GM12878 (cell line): ENCODE data around the gene TP63. TPM values are rescaled to one million over a fixed set of nuclear protein-coding genes. Genes with fewer than 3 reads are reported as not detected.

Experiments used
- ATAC-seq: fragments of 200-7000 bp; cut with Tn5 transposase; 3 replicates; pipeline ENCODE4 v1.9.1; 2020; ENCODE audit warnings: mild to moderate bottlenecking, moderate library complexity
- BruUV-seq: library from RNA; stranded (reverse); fragments of 400-500 nt; replicated peaks from 2 replicates; lab custom pipeline; 2021; lab: Mats Ljungman, UMichigan
- CTCF ChIA-PET: fragments of 300-600 bp; sonication (Branson Sonifier 250); formaldehyde crosslinking; extraction: SDS; loops from one replicate; lab custom pipeline; 2021; ENCODE audit warnings: inconsistent platforms; lab: Yijun Ruan, JAX
- POLR2A ChIA-PET: fragments of 350-600 bp; formaldehyde crosslinking; extraction: SDS; loops from one replicate; lab custom pipeline; 2021; ENCODE audit warnings: inconsistent platforms; lab: Charles Lee
- RAD21 ChIA-PET: fragments of 300-600 bp; sonication (Branson Sonifier 250); formaldehyde crosslinking; loops from one replicate; lab custom pipeline; 2023; ENCODE audit warnings: antibody characterized with exemption; ENCODE audit not compliant: unreplicated experiment; lab: Charles Lee
- SMC1A ChIA-PET: fragments of 300-600 bp; sonication (Branson Sonifier 250); formaldehyde crosslinking; loops from one replicate; lab custom pipeline; 2023; ENCODE audit not compliant: unreplicated experiment, uncharacterized antibody; lab: Charles Lee
- DNase-seq: peaks from one replicate; pipeline ENCODE4 v3.0.0-alpha.2; 2011; ENCODE audit warnings: low read depth, low spot score
- FAIRE-seq: peaks from 3 replicates; lab custom pipeline; 2011; peaks lifted over from hg19 to GRCh38; lab: Jason Lieb, UNC
- H2AFZ ChIP-seq: 2 replicates; pipeline ENCODE4 v1.6.0; 2011; ENCODE audit warnings: low read depth, low read length, control low read depth; ENCODE audit not compliant: control insufficient read depth
- H3K27ac ChIP-seq: 2 replicates; pipeline ENCODE4 v1.5.1; 2011; ENCODE audit warnings: control low read depth; ENCODE audit not compliant: control insufficient read depth, insufficient read depth
- H3K27me3 ChIP-seq, 2 experiments: replicated peaks in 1 of 2; 2 replicates each; pipeline versions ENCODE4 v1.6.0 to v1.6.1; 2011; ENCODE audit warnings: low read length in 1 of 2; ENCODE audit not compliant: control insufficient read depth in 2 of 2, insufficient read depth in 2 of 2
- H3K36me3 ChIP-seq, 2 experiments: 2 replicates each; pipeline ENCODE4 v1.5.1; 2011; ENCODE audit warnings: low read length in 1 of 2; ENCODE audit not compliant: control insufficient read depth in 2 of 2, insufficient read depth in 2 of 2
- H3K4me1 ChIP-seq: 2 replicates; pipeline ENCODE4 v1.6.1; 2011; ENCODE audit warnings: mild to moderate bottlenecking, low read length, moderate library complexity, mixed read lengths; ENCODE audit not compliant: control insufficient read depth, insufficient read depth
- H3K4me2 ChIP-seq: 2 replicates; pipeline ENCODE4 v1.6.0; 2011; ENCODE audit warnings: control low read depth; ENCODE audit not compliant: control insufficient read depth, insufficient read depth
- H3K4me3 ChIP-seq: fragments of 200-600 bp; sonication (generic); 2 replicates; pipeline ENCODE4 v1.5.1; 2016
- H3K79me2 ChIP-seq: 2 replicates; pipeline ENCODE4 v1.6.0; 2011; ENCODE audit warnings: low read length; ENCODE audit not compliant: control insufficient read depth, insufficient read depth
- H3K9ac ChIP-seq: 2 replicates; pipeline ENCODE4 v1.8.0; 2011; ENCODE audit warnings: low read length, control low read depth, mixed read lengths; ENCODE audit not compliant: control insufficient read depth, insufficient read depth
- H3K9me3 ChIP-seq: replicated peaks from 3 replicates; pipeline ENCODE4 v1.5.1; 2011; ENCODE audit warnings: mild to moderate bottlenecking, low read length; ENCODE audit not compliant: control insufficient read depth, insufficient read depth
- H4K20me1 ChIP-seq: 2 replicates; pipeline ENCODE4 v1.6.0; 2011; ENCODE audit not compliant: control insufficient read depth, insufficient read depth
- CBX5 ChIP-seq: sonication (generic); IDR thresholded peaks from 2 replicates; pipeline ENCODE4 v1.6.1; 2016; ENCODE audit warnings: low read depth, moderate library complexity, mild to moderate bottlenecking, inconsistent platforms
- JUNB ChIP-seq: IDR thresholded peaks from 2 replicates; pipeline ENCODE4 v1.6.1; 2016; ENCODE audit warnings: antibody characterized with exemption, mild to moderate bottlenecking
- POU2F2 ChIP-seq: IDR thresholded peaks from 3 replicates; pipeline ENCODE4 v1.6.1; 2011; ENCODE audit warnings: low read depth, mild to moderate bottlenecking, low read length, borderline replicate concordance
- RB1 ChIP-seq: fragments of 450-650 bp; formaldehyde crosslinking; IDR thresholded peaks from 2 replicates; pipeline ENCODE4 v1.6.1; 2017; ENCODE audit warnings: mild to moderate bottlenecking, borderline replicate concordance
- RFX5 ChIP-seq: IDR thresholded peaks from 2 replicates; pipeline ENCODE4 v1.6.1; 2011; ENCODE audit warnings: low read depth, low read length, improper control_type of control experiment
- SIN3A ChIP-seq: IDR thresholded peaks from 2 replicates; pipeline ENCODE4 v1.6.1; 2012; ENCODE audit warnings: low read depth, low read length, improper control_type of control experiment
- SP1 ChIP-seq: IDR thresholded peaks from one replicate; pipeline ENCODE4 v1.6.1; 2011; ENCODE audit warnings: low read depth, low read length
- SREBF2 ChIP-seq: IDR thresholded peaks from 2 replicates; pipeline ENCODE4 v1.6.1; 2012; ENCODE audit warnings: mild to moderate bottlenecking, low read length
- SRF ChIP-seq, 2 experiments: IDR thresholded peaks; 2 replicates each; pipeline ENCODE4 v1.6.1; 2011; ENCODE audit warnings: low read depth in 2 of 2, low read length in 2 of 2, mild to moderate bottlenecking in 1 of 2, moderate library complexity in 1 of 2
- ZNF384 ChIP-seq: IDR thresholded peaks from 2 replicates; pipeline ENCODE4 v1.6.1; 2012; ENCODE audit warnings: low read depth, mild to moderate bottlenecking, low read length, improper control_type of control experiment, borderline replicate concordance
- ZSCAN29 ChIP-seq: fragments of 450-650 bp; IDR thresholded peaks from 2 replicates; pipeline ENCODE4 v1.6.1; 2017; ENCODE audit warnings: mild to moderate bottlenecking, moderate library complexity
- WGBS: methylation state at CpG from one replicate; pipeline ENCODE4 v1.1.6; 2016; ENCODE audit warnings: low lambda C conversion rate; ENCODE audit not compliant: insufficient replicate concordance, insufficient coverage; ENCODE audit errors: missing lambda C conversion rate; 5-methylcytosine and 5-hydroxymethylcytosine counted together
- in situ Hi-C: fragments of 300-500 bp; cut with MboI; formaldehyde crosslinking; loops from 9 replicates; pipeline ENCODE4 v1.14.3; 2018; ENCODE audit warnings: mixed read lengths
- intact Hi-C: fragments of 100-400 bp; cut with micrococcal nuclease; formaldehyde crosslinking; loops from one replicate; pipeline ENCODE4 v1.14.2; 2022; ENCODE audit not compliant: unreplicated experiment
- polyA plus RNA-seq, 11 experiments: library from polyadenylated mRNA; depleted of rRNA in 4 of 11; unstranded in 6 of 11; stranded (reverse) in 5 of 11; fragments of >200 nt; fragmentation: Nextera tagmentation in 4 of 11; fragmentation: Illumina TruSeq in 1 of 11; extraction: Ambion mirVana in 4 of 11; extraction: Trizol in 1 of 11; gene quantifications; 1 replicate in 1 of 11; 2 replicates in 10 of 11; pipeline versions ENCODE4 v1.2.1 to v1.2.3, GENCODE V29; 2011 to 2016; ENCODE audit warnings: inconsistent platforms in 2 of 11, missing spikeins in 2 of 11, low read depth in 1 of 11
- total RNA-seq, 4 experiments: library from RNA; depleted of rRNA in 3 of 4; stranded (reverse); fragments of >200 nt in 3 of 4; fragmentation: Illumina TruSeq in 1 of 4; extraction: Trizol in 1 of 4; gene quantifications; 2 replicates each; pipeline versions ENCODE4 v1.2.1 to v1.2.3, GENCODE V29; 2013 to 2021
- TF ChIP-seq, protein P1 (sequence below): IDR thresholded peaks from 2 replicates; pipeline ENCODE4 v1.6.1; 2012; ENCODE audit warnings: low read length, inconsistent platforms
- TF ChIP-seq, protein P2 (sequence below): fragments of 450-650 bp; formaldehyde crosslinking; IDR thresholded peaks from 2 replicates; pipeline ENCODE4 v1.4.0; 2020; ENCODE audit warnings: mild to moderate bottlenecking, moderate library complexity
- TF ChIP-seq, protein P3 (sequence below): fragments of 450-650 bp; IDR thresholded peaks from 2 replicates; pipeline ENCODE4 v1.6.1; 2018; ENCODE audit warnings: borderline replicate concordance, mild to moderate bottlenecking; ENCODE audit not compliant: partially characterized antibody

The TP63 gene
- total and polyA plus RNA-seq, 10 of the 15 experiments (the other 5 are each of a cell fraction or from before 2014, with no cell fraction given), result 1.4 to 10.8 (median 6.2) TPM

DNA sequence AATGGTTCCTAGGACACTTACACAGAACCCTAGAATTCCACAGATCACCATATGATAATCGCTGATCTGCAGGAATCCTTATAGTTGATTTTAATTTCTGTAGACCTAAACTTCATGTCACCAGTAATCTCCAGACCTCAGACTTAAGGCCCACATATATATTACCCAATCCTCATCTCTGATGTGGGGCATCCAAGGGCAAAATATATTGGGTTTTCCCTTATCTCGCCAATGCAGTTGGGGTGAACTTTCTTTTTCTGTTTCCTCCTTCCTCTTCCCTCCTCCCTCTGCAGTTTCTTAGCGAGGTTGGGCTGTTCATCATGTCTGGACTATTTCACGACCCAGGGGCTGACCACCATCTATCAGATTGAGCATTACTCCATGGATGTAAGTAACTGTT is 259.3 kb downstream of the TP63 start:
- in situ Hi-C loops (no loop called here), intact Hi-C loops (no loop called here)
- FAIRE-seq (no peak), DNase-seq (no peak), ATAC-seq (no peak)
- H3K4me2 ChIP-seq, result no peak overlapping the region
- H3K9me3 ChIP-seq, result no peaks in the 10 kb centered on the region
- H3K79me2 ChIP-seq, result no peaks in the 10 kb centered on the region
- CTCF ChIA-PET, result interaction anchor here (0.7 kb wide), 1 partner anchor 82 kb away, joined by 3 read pairs; no protein-coding TSS in a partner anchor
- no peaks in the 10 kb centered on the region; a peak in 1 of 4 replicates for H3K36me3 ChIP-seq
- SMC1A ChIA-PET, result no interaction called here
- H3K4me1 ChIP-seq, result no peaks in the 10 kb centered on the region
- no TSS peak for BruUV-seq
- POLR2A ChIA-PET, result no interaction called here
- no peak overlapping the region for H2AFZ ChIP-seq
- H4K20me1 ChIP-seq, result no peaks in the 10 kb centered on the region
- WGBS, result 98% methylated on average over 4 of the region's 4 CpGs
- TF ChIP-seq, protein P1, sequence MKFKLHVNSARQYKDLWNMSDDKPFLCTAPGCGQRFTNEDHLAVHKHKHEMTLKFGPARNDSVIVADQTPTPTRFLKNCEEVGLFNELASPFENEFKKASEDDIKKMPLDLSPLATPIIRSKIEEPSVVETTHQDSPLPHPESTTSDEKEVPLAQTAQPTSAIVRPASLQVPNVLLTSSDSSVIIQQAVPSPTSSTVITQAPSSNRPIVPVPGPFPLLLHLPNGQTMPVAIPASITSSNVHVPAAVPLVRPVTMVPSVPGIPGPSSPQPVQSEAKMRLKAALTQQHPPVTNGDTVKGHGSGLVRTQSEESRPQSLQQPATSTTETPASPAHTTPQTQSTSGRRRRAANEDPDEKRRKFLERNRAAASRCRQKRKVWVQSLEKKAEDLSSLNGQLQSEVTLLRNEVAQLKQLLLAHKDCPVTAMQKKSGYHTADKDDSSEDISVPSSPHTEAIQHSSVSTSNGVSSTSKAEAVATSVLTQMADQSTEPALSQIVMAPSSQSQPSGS, result no peak
- TF ChIP-seq SRF (IDR thresholded peaks at IDR 0.05; ENCODE audit: low read depth in 2 of 2, low read length in 2 of 2) (no peak), RB1 (no peak), POU2F2 (no peak), RFX5 (no peak), SIN3A (no peak), ZNF384 (no peak), SP1 (no peak), JUNB (no peak), CBX5 (no peak), ZSCAN29 (no peak), SREBF2 (no peak)
- TF ChIP-seq, protein P2, sequence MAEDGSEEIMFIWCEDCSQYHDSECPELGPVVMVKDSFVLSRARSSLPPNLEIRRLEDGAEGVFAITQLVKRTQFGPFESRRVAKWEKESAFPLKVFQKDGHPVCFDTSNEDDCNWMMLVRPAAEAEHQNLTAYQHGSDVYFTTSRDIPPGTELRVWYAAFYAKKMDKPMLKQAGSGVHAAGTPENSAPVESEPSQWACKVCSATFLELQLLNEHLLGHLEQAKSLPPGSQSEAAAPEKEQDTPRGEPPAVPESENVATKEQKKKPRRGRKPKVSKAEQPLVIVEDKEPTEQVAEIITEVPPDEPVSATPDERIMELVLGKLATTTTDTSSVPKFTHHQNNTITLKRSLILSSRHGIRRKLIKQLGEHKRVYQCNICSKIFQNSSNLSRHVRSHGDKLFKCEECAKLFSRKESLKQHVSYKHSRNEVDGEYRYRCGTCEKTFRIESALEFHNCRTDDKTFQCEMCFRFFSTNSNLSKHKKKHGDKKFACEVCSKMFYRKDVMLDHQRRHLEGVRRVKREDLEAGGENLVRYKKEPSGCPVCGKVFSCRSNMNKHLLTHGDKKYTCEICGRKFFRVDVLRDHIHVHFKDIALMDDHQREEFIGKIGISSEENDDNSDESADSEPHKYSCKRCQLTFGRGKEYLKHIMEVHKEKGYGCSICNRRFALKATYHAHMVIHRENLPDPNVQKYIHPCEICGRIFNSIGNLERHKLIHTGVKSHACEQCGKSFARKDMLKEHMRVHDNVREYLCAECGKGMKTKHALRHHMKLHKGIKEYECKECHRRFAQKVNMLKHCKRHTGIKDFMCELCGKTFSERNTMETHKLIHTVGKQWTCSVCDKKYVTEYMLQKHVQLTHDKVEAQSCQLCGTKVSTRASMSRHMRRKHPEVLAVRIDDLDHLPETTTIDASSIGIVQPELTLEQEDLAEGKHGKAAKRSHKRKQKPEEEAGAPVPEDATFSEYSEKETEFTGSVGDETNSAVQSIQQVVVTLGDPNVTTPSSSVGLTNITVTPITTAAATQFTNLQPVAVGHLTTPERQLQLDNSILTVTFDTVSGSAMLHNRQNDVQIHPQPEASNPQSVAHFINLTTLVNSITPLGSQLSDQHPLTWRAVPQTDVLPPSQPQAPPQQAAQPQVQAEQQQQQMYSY (CRISPR knock-in tag), result no peak
- TF ChIP-seq, protein P3, sequence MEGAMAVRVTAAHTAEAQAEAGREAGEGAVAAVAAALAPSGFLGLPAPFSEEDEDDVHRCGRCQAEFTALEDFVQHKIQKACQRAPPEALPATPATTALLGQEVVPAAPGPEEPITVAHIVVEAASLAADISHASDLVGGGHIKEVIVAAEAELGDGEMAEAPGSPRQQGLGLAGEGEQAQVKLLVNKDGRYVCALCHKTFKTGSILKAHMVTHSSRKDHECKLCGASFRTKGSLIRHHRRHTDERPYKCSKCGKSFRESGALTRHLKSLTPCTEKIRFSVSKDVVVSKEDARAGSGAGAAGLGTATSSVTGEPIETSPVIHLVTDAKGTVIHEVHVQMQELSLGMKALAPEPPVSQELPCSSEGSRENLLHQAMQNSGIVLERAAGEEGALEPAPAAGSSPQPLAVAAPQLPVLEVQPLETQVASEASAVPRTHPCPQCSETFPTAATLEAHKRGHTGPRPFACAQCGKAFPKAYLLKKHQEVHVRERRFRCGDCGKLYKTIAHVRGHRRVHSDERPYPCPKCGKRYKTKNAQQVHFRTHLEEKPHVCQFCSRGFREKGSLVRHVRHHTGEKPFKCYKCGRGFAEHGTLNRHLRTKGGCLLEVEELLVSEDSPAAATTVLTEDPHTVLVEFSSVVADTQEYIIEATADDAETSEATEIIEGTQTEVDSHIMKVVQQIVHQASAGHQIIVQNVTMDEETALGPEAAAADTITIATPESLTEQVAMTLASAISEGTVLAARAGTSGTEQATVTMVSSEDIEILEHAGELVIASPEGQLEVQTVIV, result no peak
- no peak overlapping the region for H3K27ac ChIP-seq
- no peak overlapping the region for H3K4me3 ChIP-seq
- H3K27me3 ChIP-seq, result no peaks in the 10 kb centered on the region
- RAD21 ChIA-PET, result no interaction called here
- no peak overlapping the region for H3K9ac ChIP-seq
